Measurements from ENCODE around the gene P2RY11. TPM values are rescaled to one million over a fixed set of nuclear protein-coding genes. Genes with fewer than 3 reads are reported as not detected.

The P2RY11 gene
- total and polyA plus RNA-seq, 2 of the 4 experiments (the other 2 are of a cell fraction), result 0.54 to 4.5 TPM

GRCh38 chr19:10118960-10119359, 7.5 kb downstream of the P2RY11 start:
- H4K91ac ChIP-seq (ENCODE audit: insufficient read depth, low read depth, low read length), result peak overlapping the region; percentile 50; the same call in 1 of the 2 replicates
- no peak overlapping the region for H2BK15ac ChIP-seq (ENCODE audit: low read depth, low read length)
- H2BK20ac ChIP-seq (ENCODE audit: low read depth, low read length), result no peak overlapping the region
- H2BK5ac ChIP-seq (ENCODE audit: low read depth, low read length, poor library complexity, severe bottlenecking), result peak overlapping the region; percentile 82
- DNase-seq (no peak), ATAC-seq (ENCODE audit: low read depth) (peak; percentile 1)
- in situ Hi-C loops (cut with MboI; ENCODE audit: low sequenced_read_pairs), result no loop called here
- ChIA-PET CTCF (interaction anchor here (0.6 to 1.0 kb wide), 2 partner anchors 87 to 131 kb away, joined by 3 to 4 read pairs; no protein-coding TSS in a partner anchor), POLR2A (ENCODE audit: unreplicated experiment) (no interaction called here)
- H3K4me3 ChIP-seq (ENCODE audit: insufficient read depth, low read depth, low read length), result peak overlapping the region; percentile 93
- H3K79me1 ChIP-seq (ENCODE audit: low read depth in 1 of 2, low read length in 2 of 2), result peaks cover 11 to 35% of the 10 kb centered on the region in 2 experiments; a peak in 3 of 4 replicates
- peaks cover 38% of the 10 kb centered on the region for H3K36me3 ChIP-seq (ENCODE audit: control insufficient read depth, insufficient read depth, low read length)
- H3K14ac ChIP-seq (replicated peaks; ENCODE audit: low read depth, low read length), result peak overlapping the region; percentile 93
- H3K4me2 ChIP-seq (ENCODE audit: low read depth, low read length), result peak overlapping the region; percentile 99
- TF ChIP-seq, protein P1, sequence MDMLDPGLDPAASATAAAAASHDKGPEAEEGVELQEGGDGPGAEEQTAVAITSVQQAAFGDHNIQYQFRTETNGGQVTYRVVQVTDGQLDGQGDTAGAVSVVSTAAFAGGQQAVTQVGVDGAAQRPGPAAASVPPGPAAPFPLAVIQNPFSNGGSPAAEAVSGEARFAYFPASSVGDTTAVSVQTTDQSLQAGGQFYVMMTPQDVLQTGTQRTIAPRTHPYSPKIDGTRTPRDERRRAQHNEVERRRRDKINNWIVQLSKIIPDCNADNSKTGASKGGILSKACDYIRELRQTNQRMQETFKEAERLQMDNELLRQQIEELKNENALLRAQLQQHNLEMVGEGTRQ (IDR thresholded peaks at IDR 0.05; ENCODE audit: low read depth, low read length), result no peak
- TF ChIP-seq FOS (IDR thresholded peaks at IDR 0.05; ENCODE audit: low read depth, low read length) (no peak), NFE2L2 (IDR thresholded peaks at IDR 0.05; ENCODE audit: low read depth, low read length) (no peak), MAFK (IDR thresholded peaks at IDR 0.05; ENCODE audit: low read depth, low read length) (no peak), BHLHE40 (IDR thresholded peaks at IDR 0.05; ENCODE audit: low read depth, low read length) (no peak), RAD21 (IDR thresholded peaks at IDR 0.05; ENCODE audit: low read length) (no peak)
- H3K27me3 ChIP-seq (ENCODE audit: control insufficient read depth, insufficient read depth, low read length), result no peaks in the 10 kb centered on the region
- peak overlapping the region; percentile 46 for H3K23ac ChIP-seq (ENCODE audit: low read depth, low read length)
- 66% methylated on average over 4 of the region's 12 CpGs; no CpG with 5 or more reads in 1 of the 2 experiments for WGBS, 2 experiments (ENCODE audit: extremely low coverage in 2 of 2, insufficient read length in 1 of 2)
- BruUV-seq (replicated peaks), result no TSS peak
- H3K9ac ChIP-seq (ENCODE audit: low read depth, low read length), result peak overlapping the region; percentile 96
- no peak overlapping the region for H3K18ac ChIP-seq (ENCODE audit: low read depth, low read length)
- H3K56ac ChIP-seq (ENCODE audit: extremely low read depth, insufficient read depth, low read length), result no peak overlapping the region; the same call in 1 of the 2 replicates
- H2BK120ac ChIP-seq (ENCODE audit: low read depth, low read length), result no peak overlapping the region
- H3K4ac ChIP-seq (ENCODE audit: low read depth, low read length), result peak overlapping the region; percentile 79
- H4K8ac ChIP-seq (ENCODE audit: low read depth in 2 of 2, low read length in 2 of 2), result peak overlapping the region; percentile 79 to 99; a peak in 3 of 4 replicates
- no peaks in the 10 kb centered on the region for H3K9me3 ChIP-seq (ENCODE audit: control insufficient read depth, insufficient read depth, low read length)
- peak overlapping the region; percentile 87; the same call in 1 of the 2 replicates for H4K5ac ChIP-seq (ENCODE audit: low read depth, low read length)
- intact Hi-C loops (cut with micrococcal nuclease), result no loop called here
- H4K20me1 ChIP-seq (ENCODE audit: insufficient read depth, low read length), result peaks cover 20% of the 10 kb centered on the region
- peak overlapping the region; percentile 95 for H2AK5ac ChIP-seq (ENCODE audit: low read depth, low read length)
- H2AFZ ChIP-seq (replicated peaks; ENCODE audit: low read length, poor library complexity), result peak overlapping the region; percentile 92
- dilution Hi-C loops (cut with HindIII; ENCODE audit: low sequenced_read_pairs, unreplicated experiment), result no loop called here
- H3K9me1 ChIP-seq (ENCODE audit: insufficient read depth, low read length), result no peaks in the 10 kb centered on the region
- H3K27ac ChIP-seq (ENCODE audit: insufficient read depth, low read length), result peak overlapping the region; percentile 96
- H2AK9ac ChIP-seq (replicated peaks; ENCODE audit: low read depth, low read length, poor library complexity), result peak overlapping the region; percentile 100
- H3K4me1 ChIP-seq (ENCODE audit: control insufficient read depth, insufficient read depth, low read length), result peaks cover 9% of the 10 kb centered on the region

Data from IMR-90 (cell line).